Stimulated activated CD8-positive, alpha-beta memory T cell treated with anti-CD3 and anti-CD28 coated beads, Interleukin-4, amount 100 ng/mL, for 1 hour (primary cell): Measurements from ENCODE around the gene KDM3A.
"Not testable (repeated sequence)": the region's sequence is repeated elsewhere in the genome, so short reads cannot be mapped to it uniquely, and the experiment has no call there.

ENCODE experiments used
- DNase-seq, 2 donors: peaks; one replicate each; pipeline ENCODE4 v3.0.0-alpha.2; 2020; ENCODE audit warnings: low read depth in 2 of 2, low spot score in 1 of 2

KDM3A gene

GRCh38 chr2:86471637-86472036 lies 30.5 kb downstream of the KDM3A start:
- no peak for DNase-seq

GRCh38 chr2:86476092-86476491 lies 34.9 kb downstream of the KDM3A start:
- no peak for DNase-seq

- no peak for DNase-seq
These were observed 35.7 kb downstream of the KDM3A start for GRCh38 chr2:86476918-86477317.

GRCh38 chr2:86477349-86477748 lies 36.2 kb downstream of the KDM3A start:
- no peak for DNase-seq

GRCh38 chr2:86480105-86480504 lies 38.9 kb downstream of the KDM3A start:
- no peak for DNase-seq

GRCh38 chr2:86482034-86482433 lies 40.9 kb downstream of the KDM3A start:
- no peak for DNase-seq

- no peak for DNase-seq
These were observed 43.2 kb downstream of the KDM3A start for GRCh38 chr2:86484385-86484784.

- DNase-seq: no peak
These were observed 43.9 kb downstream of the KDM3A start for GRCh38 chr2:86485103-86485502.

GRCh38 chr2:86485802-86486201 lies 44.6 kb downstream of the KDM3A start:
- DNase-seq: no peak

- no peak for DNase-seq
These were observed 45.9 kb downstream of the KDM3A start for GRCh38 chr2:86487062-86487461.

- no peak for DNase-seq
These were observed 47.5 kb downstream of the KDM3A start for GRCh38 chr2:86488561-86489250.

- no peak for DNase-seq
These were observed 48.4 kb downstream of the KDM3A start for GRCh38 chr2:86489542-86489941.

- DNase-seq: no peak
These were observed 49.1 kb downstream of the KDM3A start for GRCh38 chr2:86490245-86490644.

GRCh38 chr2:86491088-86491487 lies 49.9 kb downstream of the KDM3A start:
- DNase-seq: no peak

GRCh38 chr2:86492048-86492453 lies 50.9 kb downstream of the KDM3A start:
- DNase-seq: no peak

GRCh38 chr2:86496391-86496790 lies 55.2 kb downstream of the KDM3A start:
- not testable (repeated sequence) for DNase-seq

GRCh38 chr2:86498468-86499260 lies 57.5 kb downstream of the KDM3A start:
- DNase-seq: no peak

- DNase-seq: no peak
These were observed 58.2 kb downstream of the KDM3A start for GRCh38 chr2:86499326-86499725.

GRCh38 chr2:86500325-86501083 lies 59.3 kb downstream of the KDM3A start:
- DNase-seq: no peak

GRCh38 chr2:86507600-86507999 lies 66.4 kb downstream of the KDM3A start:
- DNase-seq: no peak

GRCh38 chr2:86510436-86510933 lies 69.3 kb downstream of the KDM3A start:
- DNase-seq: no peak

GRCh38 chr2:86512034-86512433 lies 70.9 kb downstream of the KDM3A start:
- no peak for DNase-seq
